HepG2 (cell line): Measurements from ENCODE around the gene PKMYT1. TPM values are rescaled to one million over a fixed set of nuclear protein-coding genes. Genes with fewer than 3 reads are reported as not detected.

Source experiments
- ATAC-seq: fragments of 200-7000 bp; cut with Tn5 transposase; 3 replicates; pipeline ENCODE4 v1.9.1; 2020; ENCODE audit warnings: mild to moderate bottlenecking, moderate library complexity
- BruUV-seq: library from RNA; stranded (reverse); fragments of 400-500 nt; replicated peaks from 2 replicates; lab custom pipeline; 2021; lab: Mats Ljungman, UMichigan
- CTCF ChIA-PET: fragments of 300-600 bp; formaldehyde crosslinking; extraction: SDS; loops from one replicate; lab custom pipeline; 2021; ENCODE audit warnings: low total read pairs, inconsistent platforms, low intra/inter-chr PET ratio; lab: Yijun Ruan, JAX
- POLR2A ChIA-PET: fragments of 350-600 bp; sonication (Branson Sonifier 250); formaldehyde crosslinking; loops from one replicate; lab custom pipeline; 2020; ENCODE audit warnings: antibody characterized with exemption, inconsistent platforms; lab: Yijun Ruan, JAX
- DNase-seq: peaks from one replicate; pipeline ENCODE4 v3.0.0-alpha.2; 2015; ENCODE audit warnings: low spot score
- FAIRE-seq: peaks from 3 replicates; lab custom pipeline; 2011; peaks lifted over from hg19 to GRCh38; lab: Jason Lieb, UNC
- H2AFZ ChIP-seq: one replicate; pipeline ENCODE4 v1.6.1; 2011; ENCODE audit warnings: low read length, inconsistent platforms
- H3K27ac ChIP-seq: fragments of 300-600 bp; 3 replicates; pipeline ENCODE4 v1.8.0; 2011; ENCODE audit warnings: mixed run types, mild to moderate bottlenecking, mixed read lengths, low read length, inconsistent platforms; ENCODE audit not compliant: insufficient read depth; ENCODE audit errors: extremely low read length
- H3K27me3 ChIP-seq, 2 experiments: fragments of 200-600 bp in 1 of 2; 2 replicates in 1 of 2; 3 replicates in 1 of 2; pipeline versions ENCODE4 v1.6.0 to v1.8.0; 2011; ENCODE audit warnings: low read length in 2 of 2, mild to moderate bottlenecking in 2 of 2, moderate library complexity in 2 of 2, inconsistent platforms in 1 of 2; ENCODE audit not compliant: insufficient read depth in 2 of 2, control insufficient read depth in 1 of 2
- H3K36me3 ChIP-seq, 2 experiments: fragments of 200-600 bp in 1 of 2; replicated peaks in 1 of 2; 2 replicates in 1 of 2; 3 replicates in 1 of 2; pipeline versions ENCODE4 v1.5.1 to v1.8.0; 2011; ENCODE audit warnings: low read length in 2 of 2, inconsistent platforms in 1 of 2; ENCODE audit not compliant: insufficient read depth in 2 of 2, control insufficient read depth in 1 of 2
- H3K4me1 ChIP-seq: 2 replicates; pipeline ENCODE4 v1.5.1; 2012; ENCODE audit warnings: low read length, inconsistent platforms; ENCODE audit not compliant: insufficient read depth
- H3K4me2 ChIP-seq: 2 replicates; pipeline ENCODE4 v1.6.0; 2011; ENCODE audit warnings: low read depth, low read length, inconsistent platforms
- H3K4me3 ChIP-seq, 3 experiments: fragments of 200-600 bp in 1 of 3; sonication (generic), shearing (Covaris generic) in 1 of 3; replicated peaks in 1 of 3; 2 replicates each; pipeline ENCODE4 v1.5.1; 2011 to 2016; ENCODE audit warnings: low read length in 3 of 3, inconsistent platforms in 2 of 3, low read depth in 2 of 3, mild to moderate bottlenecking in 2 of 3, control low read depth in 1 of 3, mixed read lengths in 1 of 3; ENCODE audit not compliant: insufficient read depth in 1 of 3
- H3K79me2 ChIP-seq: one replicate; pipeline ENCODE4 v1.6.1; 2011; ENCODE audit warnings: low read length, inconsistent platforms; ENCODE audit not compliant: insufficient read depth
- H3K9ac ChIP-seq: 2 replicates; pipeline ENCODE4 v1.6.0; 2011; ENCODE audit warnings: mild to moderate bottlenecking, low read depth, low read length, inconsistent platforms; ENCODE audit not compliant: insufficient read depth
- H3K9me3 ChIP-seq: 2 replicates; pipeline ENCODE4 v1.5.1; 2012; ENCODE audit warnings: mild to moderate bottlenecking, low read length
- H4K20me1 ChIP-seq: 2 replicates; pipeline ENCODE4 v1.6.0; 2011; ENCODE audit warnings: inconsistent platforms, mild to moderate bottlenecking, low read length, moderate library complexity; ENCODE audit not compliant: insufficient read depth
- LBX2 ChIP-seq: sonication (generic); formaldehyde crosslinking; IDR thresholded peaks from 2 replicates; pipeline ENCODE4 v1.5.0; 2020; ENCODE audit warnings: missing genetic modification reagents, mild to moderate bottlenecking, borderline replicate concordance
- PAWR ChIP-seq: sonication (generic); formaldehyde crosslinking; IDR thresholded peaks from 2 replicates; pipeline ENCODE4 v1.4.0; 2020; ENCODE audit warnings: missing genetic modification reagents, mild to moderate bottlenecking, borderline replicate concordance
- TGIF2 ChIP-seq: IDR thresholded peaks from 2 replicates; pipeline ENCODE4 v1.6.1; 2016; ENCODE audit warnings: control low read depth, missing compliant biosample characterization
- ZNF850 ChIP-seq: sonication (generic); formaldehyde crosslinking; conservative IDR thresholded peaks from 2 replicates; pipeline ENCODE4 v1.9.0; 2021; ENCODE audit warnings: mild to moderate bottlenecking, missing genetic modification reagents
- WGBS: methylation state at CpG from one replicate; pipeline ENCODE4 v1.1.6; 2017; ENCODE audit warnings: low lambda C conversion rate; 5-methylcytosine and 5-hydroxymethylcytosine counted together
- in situ Hi-C: cut with HindIII; loops from 2 replicates; pipeline ENCODE4 v1.10.0; 2017; ENCODE audit warnings: low pct_unique_long_range_greater_than_20kb; ENCODE audit not compliant: extremely low pct_ligation_motif_present
- intact Hi-C: fragments of 100-400 bp; cut with micrococcal nuclease; formaldehyde crosslinking; loops from one replicate; pipeline ENCODE4 v1.10.0; 2022; ENCODE audit not compliant: unreplicated experiment
- polyA plus RNA-seq, 8 experiments: library from polyadenylated mRNA; depleted of rRNA in 3 of 8; stranded (reverse) in 7 of 8; unstranded in 1 of 8; fragments of >200 nt; fragmentation: Illumina TruSeq in 4 of 8; extraction: Trizol in 4 of 8; gene quantifications; 2 replicates each; pipeline versions ENCODE4 v1.2.1 to v1.2.3, GENCODE V29; 2011 to 2016; ENCODE audit warnings: low read depth in 4 of 8, missing spikeins in 1 of 8, mixed read lengths in 1 of 8; ENCODE audit not compliant: insufficient read depth in 1 of 8
- total RNA-seq, 5 experiments: library from RNA; depleted of rRNA; stranded (reverse); fragments of >200 nt; fragmentation: Illumina TruSeq; extraction: Trizol; gene quantifications; 2 replicates each; pipeline ENCODE4 v1.2.3, GENCODE V29; 2016; ENCODE audit warnings: low read depth in 1 of 5

PKMYT1 gene
- total and polyA plus RNA-seq, 2 of the 13 experiments (the other 11 are each of a cell fraction or from before 2014, with no cell fraction given): 7.0 to 27.8 TPM

GRCh38 chr16:2991566-2992261 lies 11.5 kb upstream of the PKMYT1 start (continued):
- no peak for TF ChIP-seq LBX2 (CRISPR knock-in tag)

GRCh38 chr16:2990891-2991290 lies 10.6 kb upstream of the PKMYT1 start:
- no peaks in the 10 kb centered on the region for H4K20me1 ChIP-seq
- DNase-seq (no peak), FAIRE-seq (no peak), ATAC-seq (no peak)
- in situ Hi-C loops (no loop called here), intact Hi-C loops (no loop called here)
- no peaks in the 10 kb centered on the region for H3K9me3 ChIP-seq
- no peaks in the 10 kb centered on the region for H3K36me3 ChIP-seq
- no peak overlapping the region for H3K4me3 ChIP-seq
- TF ChIP-seq ZNF850 (CRISPR knock-in tag) (no peak), PAWR (CRISPR knock-in tag) (no peak)
- POLR2A ChIA-PET: interaction anchor here (1.5 kb wide), 1 partner anchor 10 kb away, joined by 6 read pairs; the partner anchor contains the start of gene PKMYT1
- peaks cover 16% of the 10 kb centered on the region; the same call in 1 of the 2 replicates for H3K4me1 ChIP-seq
- H3K79me2 ChIP-seq: no peaks in the 10 kb centered on the region
- BruUV-seq: no TSS peak
- H3K27ac ChIP-seq: no peak overlapping the region
- H2AFZ ChIP-seq: no peak overlapping the region
- H3K4me2 ChIP-seq: no peak overlapping the region
- CTCF ChIA-PET: no interaction called here
- 12% methylated on average over 6 of the region's 10 CpGs for WGBS
- H3K9ac ChIP-seq: no peak overlapping the region
- H3K27me3 ChIP-seq: peaks cover 15 to 45% of the 10 kb centered on the region in 2 experiments; a peak in 4 of 5 replicates

- BruUV-seq: no TSS peak
- CTCF ChIA-PET: no interaction called here
- Histone ChIP-seq H3K4me1 (peaks cover 22% of the 10 kb centered on the region), H3K27ac (no peak overlapping the region), H3K9me3 (no peaks in the 10 kb centered on the region), H3K9ac (no peak overlapping the region), H3K4me3 (no peak overlapping the region), H3K27me3 (peaks cover 19 to 60% of the 10 kb centered on the region in 2 experiments), H2AFZ (no peak overlapping the region), H3K36me3 (no peaks in the 10 kb centered on the region), H3K4me2 (no peak overlapping the region), H3K79me2 (no peaks in the 10 kb centered on the region), H4K20me1 (no peaks in the 10 kb centered on the region)
- in situ Hi-C loops: no loop called here
- 10% methylated on average over 5 of the region's 8 CpGs for WGBS
- ATAC-seq: no peak
- POLR2A ChIA-PET: no interaction called here
- no peak for DNase-seq
- no peak for TF ChIP-seq TGIF2 (CRISPR knock-in tag)
- intact Hi-C loops: no loop called here
- FAIRE-seq: no peak
Measured at GRCh38 chr16:2988590-2989099, 8.4 kb upstream of the PKMYT1 start.
